CD1c-positive myeloid dendritic cell (primary cell): ENCODE results near the gene LPP.

Source experiments
- DNase-seq: peaks from one replicate; pipeline ENCODE4 v3.0.0-alpha.2; 2016; ENCODE audit errors: extremely low spot score

LPP gene

DNA sequence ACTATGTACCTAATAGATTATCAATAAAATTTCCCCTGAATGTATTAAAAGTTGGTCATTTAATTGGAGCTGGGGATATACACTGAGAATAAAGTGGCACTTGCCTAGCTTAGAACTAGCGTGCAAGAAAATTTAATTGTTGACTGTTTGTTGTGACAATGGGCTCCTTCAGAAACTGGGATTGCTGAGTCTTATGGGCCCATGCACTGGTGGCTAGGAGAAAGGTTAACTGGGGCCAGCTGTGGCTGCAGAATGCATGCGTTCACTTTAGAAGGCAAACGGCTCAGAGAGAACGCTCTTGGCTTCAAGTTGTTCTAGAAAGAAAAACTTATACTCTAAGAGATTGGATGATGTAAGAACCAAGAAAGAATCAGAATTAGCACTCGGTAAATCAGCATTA lies 18.7 kb upstream of the LPP start:
- no peak for DNase-seq

- DNase-seq, result peak; percentile 83
Observed at GRCh38 chr3:188137051-188137450, 16.9 kb upstream of the LPP start.

DNA sequence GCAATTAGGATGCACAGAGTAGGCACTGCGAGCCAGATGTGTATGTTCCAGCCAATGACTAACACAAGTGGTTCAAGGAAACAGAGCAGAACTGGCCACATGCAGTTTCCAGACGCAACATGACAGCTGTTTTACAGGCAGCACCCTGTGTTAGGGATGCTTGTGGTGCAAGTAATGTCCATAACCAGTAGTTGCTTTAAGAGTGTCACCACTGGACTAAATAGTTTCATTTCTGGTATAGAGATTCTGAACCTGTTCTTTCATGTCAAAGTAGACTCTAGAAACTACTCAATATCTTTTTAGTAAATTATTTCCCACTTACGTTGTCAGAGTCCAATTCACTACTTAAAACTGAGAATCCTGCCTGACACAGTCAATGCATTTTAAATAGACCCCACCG lies 14.5 kb upstream of the LPP start:
- DNase-seq, result no peak

- DNase-seq, result no peak
Observed at GRCh38 chr3:188146219-188146618, 7.7 kb upstream of the LPP start.

GRCh38 chr3:188147782-188148181 lies 6.2 kb upstream of the LPP start:
- no peak for DNase-seq

DNA sequence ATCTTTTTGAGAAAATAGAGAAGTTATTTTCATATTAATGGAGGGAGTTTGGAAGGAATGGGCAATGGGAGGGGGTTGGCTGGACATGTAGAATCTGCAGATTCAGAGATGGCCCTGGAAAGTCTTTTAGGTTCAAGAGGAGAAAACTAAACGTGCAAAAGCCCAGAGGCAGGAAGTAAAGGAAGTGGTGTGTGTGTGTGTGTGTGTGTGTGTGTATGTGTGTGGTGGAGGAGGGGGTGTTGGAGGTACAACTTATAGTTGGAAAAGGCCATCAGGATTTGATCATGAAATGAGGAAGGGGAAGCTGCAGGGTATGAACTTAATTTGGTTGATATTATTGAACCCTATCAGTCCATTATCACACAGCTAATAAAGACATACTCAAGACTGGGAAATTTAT lies 5.6 kb upstream of the LPP start:
- DNase-seq, result no peak

GRCh38 chr3:188149587-188149986 lies 4.4 kb upstream of the LPP start:
- no peak for DNase-seq

- no peak for DNase-seq
Observed at GRCh38 chr3:188150982-188151381, 3.0 kb upstream of the LPP start.

- no peak for DNase-seq
Observed at GRCh38 chr3:188151438-188151837, 2.5 kb upstream of the LPP start.

DNA sequence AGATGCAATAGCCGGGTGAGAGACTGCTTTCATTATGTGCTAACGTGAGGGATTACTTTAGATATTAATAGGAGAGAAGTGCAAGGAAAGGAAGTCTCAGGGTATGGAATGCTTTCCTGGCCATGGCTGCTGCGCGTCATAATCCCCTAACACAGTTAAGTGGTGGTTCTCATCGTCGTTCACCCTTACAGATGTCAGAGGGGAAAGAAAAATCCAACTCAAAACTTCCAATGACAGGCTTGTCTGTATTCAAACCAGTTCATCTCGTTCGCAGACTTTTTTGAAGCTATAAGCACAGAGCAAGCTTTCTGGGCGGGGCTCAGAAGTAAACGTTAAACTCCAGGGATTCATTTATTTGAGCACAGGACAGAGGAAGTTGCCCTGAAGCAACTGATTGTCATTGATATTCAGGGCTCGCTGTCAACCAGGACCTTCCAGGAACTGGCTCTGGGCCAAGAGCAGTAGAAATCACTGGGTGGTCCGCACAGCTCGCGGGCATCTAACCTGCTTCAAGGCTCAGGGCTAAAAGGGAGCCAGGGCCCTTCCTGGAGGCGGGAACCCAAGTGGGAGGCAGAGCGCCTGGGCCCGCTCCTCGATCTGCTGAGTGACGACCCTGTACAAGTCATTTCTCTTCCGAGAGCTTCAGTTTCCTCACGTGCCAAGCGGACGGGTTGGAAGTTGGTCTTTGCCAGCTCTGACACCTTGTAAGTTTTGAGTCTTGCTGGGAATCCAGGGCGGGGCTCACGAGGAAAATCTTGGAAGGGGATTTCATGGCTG lies 1.1 kb upstream of the LPP start:
- DNase-seq, result no peak

GRCh38 chr3:188153437-188154013 lies 432 bp upstream of the LPP start:
- DNase-seq, result peak; percentile 86

- peak; percentile 36 for DNase-seq
Observed at GRCh38 chr3:188154809-188155574, 1.0 kb downstream of the LPP start.

- DNase-seq, result no peak
Observed at GRCh38 chr3:188156056-188156455, 2.1 kb downstream of the LPP start.

GRCh38 chr3:188157407-188157806 lies 3.5 kb downstream of the LPP start:
- DNase-seq, result no peak

- DNase-seq, result no peak
Observed at GRCh38 chr3:188157971-188158370, 4.0 kb downstream of the LPP start.

- DNase-seq, result no peak
Observed at GRCh38 chr3:188158731-188159310, 4.9 kb downstream of the LPP start.

DNA sequence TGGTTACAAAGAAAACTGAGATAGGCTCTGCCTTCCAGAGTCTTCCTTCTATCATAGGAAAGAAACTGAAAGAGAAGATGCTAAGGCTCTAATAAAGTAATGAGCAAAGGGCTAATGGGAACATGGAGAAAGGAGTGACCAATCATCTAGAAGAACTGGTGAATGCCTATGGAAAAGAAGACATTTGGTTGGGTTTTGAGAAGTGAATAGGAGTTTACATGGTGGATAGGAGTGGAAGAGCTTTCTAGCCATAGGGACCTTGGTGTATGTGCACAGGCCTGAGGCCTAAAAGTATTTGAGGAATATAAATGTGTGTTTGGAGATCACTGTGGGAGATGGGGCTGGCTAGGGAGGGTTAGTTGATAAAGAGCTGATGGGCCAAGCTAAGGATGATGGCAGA lies 6.8 kb downstream of the LPP start:
- DNase-seq, result no peak

DNA sequence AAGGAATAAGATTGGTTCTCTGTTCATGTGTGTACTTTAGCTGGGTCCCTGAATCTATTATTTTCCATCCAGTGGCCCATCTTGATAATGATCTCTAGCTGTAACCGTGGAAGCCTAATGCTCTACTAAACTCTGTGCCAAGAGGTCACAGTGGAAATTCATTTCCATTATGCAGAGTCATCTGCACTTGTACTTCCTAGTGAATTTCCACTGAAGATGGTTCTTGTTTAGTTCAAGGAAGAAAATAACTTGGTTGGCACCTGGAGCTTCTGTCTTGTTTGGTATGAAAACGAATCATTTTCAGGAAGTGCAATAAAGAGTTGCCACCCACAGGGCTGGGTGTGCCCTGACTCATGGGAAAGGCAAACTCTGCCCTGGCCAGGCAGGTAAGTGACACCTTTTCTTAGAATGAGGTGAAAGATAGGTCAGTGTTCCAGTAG lies 10.3 kb downstream of the LPP start:
- DNase-seq, result peak; percentile 56

GRCh38 chr3:188165596-188165995 lies 11.6 kb downstream of the LPP start:
- no peak for DNase-seq

GRCh38 chr3:188166441-188166840 lies 12.5 kb downstream of the LPP start:
- DNase-seq, result no peak

GRCh38 chr3:188168186-188168585 lies 14.2 kb downstream of the LPP start:
- no peak for DNase-seq

DNA sequence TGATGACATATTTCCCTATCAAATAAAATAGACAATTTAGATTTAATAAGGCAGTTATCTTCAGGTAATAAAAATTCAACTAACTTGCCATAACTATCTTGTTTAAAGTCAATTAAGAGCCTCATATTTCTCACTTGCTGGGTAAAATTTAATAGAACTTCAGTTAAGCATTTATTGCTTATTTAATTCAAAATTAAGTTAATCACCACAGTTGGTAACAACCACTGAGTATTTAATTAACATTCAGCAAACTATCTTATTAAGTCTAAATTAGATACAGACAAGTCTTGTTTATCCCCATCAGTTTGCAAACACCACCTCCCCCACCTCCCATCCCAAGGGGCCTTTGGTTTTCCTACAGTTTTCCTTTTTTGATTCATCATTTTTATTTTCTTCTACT lies 14.7 kb downstream of the LPP start:
- DNase-seq, result no peak
